ENCODE results near the gene MRPS17. TPM values are rescaled to one million over a fixed set of nuclear protein-coding genes. Genes with fewer than 3 reads are reported as not detected.

The MRPS17 gene
- 6.7 and 15.7 TPM in 2 replicates for total RNA-seq (ENCODE audit: low replicate concordance)

GRCh38 chr7:55951637-55952351 is at the start of gene MRPS17:
TSS of gene MRPS17 (plus strand) at chr7:55951877. CDS start at chr7:55953196, 1,319 bp downstream.

DNA sequence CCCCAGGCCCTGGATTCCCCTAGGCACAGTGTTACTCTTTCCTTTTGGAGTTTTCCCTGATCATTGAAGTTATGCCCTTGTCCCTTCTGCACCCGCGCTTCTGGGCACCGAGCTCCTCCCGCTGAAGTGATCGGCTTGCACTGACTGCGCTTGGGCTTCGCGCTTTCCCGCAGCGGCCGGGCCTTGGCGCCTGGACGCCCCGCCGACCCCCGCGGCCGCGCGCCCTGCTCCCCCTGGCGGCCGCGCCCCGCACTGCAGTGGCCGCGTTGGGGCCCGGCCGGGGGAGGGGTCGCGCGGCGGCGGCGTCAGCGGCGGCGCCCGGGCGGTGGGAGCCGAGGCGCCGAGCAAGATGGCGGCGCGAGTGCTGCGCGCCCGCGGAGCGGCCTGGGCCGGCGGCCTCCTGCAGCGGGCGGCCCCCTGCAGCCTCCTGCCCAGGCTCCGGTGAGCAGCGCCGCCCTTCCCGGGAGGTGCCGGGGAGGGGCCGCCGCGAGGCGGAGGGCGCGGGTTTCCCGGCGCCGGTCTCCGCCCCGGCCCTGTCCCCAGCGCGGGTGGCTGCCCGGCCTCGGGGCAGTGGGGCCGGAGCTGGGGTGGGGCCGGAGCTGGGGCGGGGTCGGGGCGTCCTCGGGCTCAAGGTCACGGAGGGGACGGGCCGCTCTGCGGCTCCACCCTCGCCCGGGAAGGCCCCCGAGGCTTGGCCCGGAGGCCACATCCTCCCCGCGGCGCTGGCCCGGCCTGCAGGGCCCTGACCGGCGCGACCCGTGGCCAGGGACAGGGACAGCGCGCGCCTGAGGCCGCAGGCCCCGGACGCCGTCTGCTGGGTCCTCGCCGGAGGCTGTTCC is 12.8 kb downstream of the MRPS17 start, which contains the start of gene NIPSNAP2:
Gene NIPSNAP2 (plus strand): TSS at position 325 of the 839 bp plus-strand sequence. CDS start 25 bp downstream, at position 350.

Other genes starting within 250 kb of the MRPS17 start
- not detected in 2 replicates for gene SEPTIN14, start 89.1 kb upstream of the MRPS17 start, total RNA-seq (ENCODE audit: low replicate concordance)
- gene ZNF713, start 64.4 kb upstream of the MRPS17 start, total RNA-seq (ENCODE audit: low replicate concordance), result 1.1 and 1.2 TPM in 2 replicates
- 24.2 and 32.8 TPM in 2 replicates for gene NIPSNAP2, start 12.7 kb downstream of the MRPS17 start, total RNA-seq (ENCODE audit: low replicate concordance)
- 33.5 and 115 TPM in 2 replicates for gene PSPH, start 99.6 kb downstream of the MRPS17 start, total RNA-seq (ENCODE audit: low replicate concordance)
- 212 and 237 TPM in 2 replicates for gene CCT6A, start 99.9 kb downstream of the MRPS17 start, total RNA-seq (ENCODE audit: low replicate concordance)
- 184 and 185 TPM in 2 replicates for gene SUMF2, start 112.4 kb downstream of the MRPS17 start, total RNA-seq (ENCODE audit: low replicate concordance)
- 0.98 and 7.5 TPM in 2 replicates for gene PHKG1, start 141.1 kb downstream of the MRPS17 start, total RNA-seq (ENCODE audit: low replicate concordance)
- gene CHCHD2, start 154.6 kb downstream of the MRPS17 start, total RNA-seq (ENCODE audit: low replicate concordance), result 190 and 433 TPM in 2 replicates
- not detected in 2 replicates for gene NUPR2, start 164.5 kb downstream of the MRPS17 start, total RNA-seq (ENCODE audit: low replicate concordance)

Data from smooth muscle cell of the coronary artery (primary cell).